Renal pelvis (tissue), 4 donors: ENCODE measurements around the gene LRRN2. TPM values are rescaled to one million over a fixed set of nuclear protein-coding genes. Genes with fewer than 3 reads are reported as not detected.

Experiments
- DNase-seq: peaks from one replicate; pipeline ENCODE4 v3.0.0-alpha.2; 2013
- polyA plus RNA-seq, 3 donors: library from polyadenylated mRNA; unstranded; fragments of 120-200 nt; gene quantifications; one replicate each; pipeline ENCODE4 v1.2.1, GENCODE V29; 2013; ENCODE audit not compliant: insufficient read length in 3 of 3

The LRRN2 gene
- polyA plus RNA-seq, 3 donors, result 12.6 to 14.9 (median 14.7) TPM

DNA sequence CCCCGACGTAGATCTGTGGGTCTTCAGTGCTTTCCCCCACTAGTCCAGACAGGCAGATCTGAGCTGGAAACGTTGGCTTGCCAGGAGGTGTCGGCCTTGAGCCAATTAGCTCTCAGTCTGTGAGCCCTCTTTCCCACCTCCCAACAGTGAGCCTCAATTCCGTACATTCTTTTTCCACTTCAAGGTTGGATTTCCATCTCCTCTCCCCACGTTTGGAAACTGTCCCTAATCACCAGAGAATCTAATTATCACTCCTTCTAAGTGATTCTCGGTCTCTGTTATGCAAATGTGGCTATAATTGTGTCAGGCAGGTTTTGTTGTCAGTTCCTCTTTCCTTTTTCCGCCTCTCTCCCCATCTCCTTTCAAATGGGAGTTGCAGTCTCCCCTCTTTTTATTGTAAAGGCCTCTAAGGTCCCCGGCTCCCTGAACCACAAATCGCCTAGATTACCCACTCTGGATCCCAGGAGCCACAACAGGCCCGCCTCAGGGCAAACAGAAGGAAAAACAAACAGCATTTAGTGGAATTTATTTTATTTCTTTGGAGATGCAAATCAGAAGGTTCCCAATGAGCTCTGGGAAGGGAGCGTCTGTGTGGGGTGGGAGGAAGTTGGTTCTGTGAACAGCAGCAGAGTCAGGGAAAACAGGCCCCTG lies 29.4 kb upstream of the LRRN2 start:
- DNase-seq, result no peak

DNA sequence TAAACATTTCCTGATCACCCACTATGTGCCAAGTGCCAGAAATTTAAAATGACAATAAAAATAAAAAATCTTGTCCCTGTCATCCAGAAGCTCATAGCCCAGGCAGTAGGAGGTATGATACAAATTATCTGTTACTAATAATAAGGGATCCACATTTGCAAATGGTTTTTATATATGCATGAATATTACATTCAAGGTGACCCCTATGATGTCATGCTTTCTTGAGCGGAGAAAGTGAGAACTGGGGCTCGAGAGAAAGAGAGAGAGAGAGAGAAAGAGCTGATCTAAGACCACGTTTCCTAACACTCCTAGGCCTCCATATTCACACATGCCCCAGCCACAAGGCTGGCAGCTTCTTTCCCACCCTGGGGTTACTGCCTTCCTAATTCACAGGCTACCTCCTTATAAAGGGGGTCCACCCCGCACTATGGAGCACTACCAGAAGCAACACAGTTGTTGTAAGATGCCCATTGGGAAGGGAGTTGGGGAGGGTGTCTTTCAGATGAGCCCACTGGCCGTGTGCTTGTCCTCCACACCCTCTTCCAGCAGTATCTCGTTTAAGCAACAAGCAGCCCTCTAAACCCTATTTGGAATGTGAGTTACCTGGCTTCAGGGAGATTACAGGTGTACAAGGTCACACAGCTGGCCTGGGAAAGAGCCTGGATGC lies 28.8 kb upstream of the LRRN2 start:
- no peak for DNase-seq

DNA sequence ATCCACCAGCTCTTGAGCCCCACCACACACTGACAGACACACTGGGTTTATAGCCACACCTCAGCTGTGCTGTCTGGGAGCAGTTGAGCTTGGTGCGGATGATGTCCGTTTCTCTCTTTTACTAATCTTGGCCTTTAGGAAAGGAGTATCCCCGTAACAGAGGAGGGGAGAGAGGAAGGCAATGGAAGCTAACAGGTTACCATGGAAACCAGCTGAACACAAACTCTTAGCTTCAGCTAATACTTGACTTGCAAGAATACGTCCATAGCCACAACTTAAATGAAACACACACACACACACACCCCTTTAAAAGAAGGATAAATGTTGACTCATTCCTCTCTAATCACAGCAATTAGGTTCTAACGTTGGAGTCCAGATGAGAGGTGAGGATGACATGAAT lies 28.0 kb upstream of the LRRN2 start:
- no peak for DNase-seq

GRCh38 chr1:204712708-204713430 lies 27.3 kb upstream of the LRRN2 start:
- DNase-seq, result no peak

DNA sequence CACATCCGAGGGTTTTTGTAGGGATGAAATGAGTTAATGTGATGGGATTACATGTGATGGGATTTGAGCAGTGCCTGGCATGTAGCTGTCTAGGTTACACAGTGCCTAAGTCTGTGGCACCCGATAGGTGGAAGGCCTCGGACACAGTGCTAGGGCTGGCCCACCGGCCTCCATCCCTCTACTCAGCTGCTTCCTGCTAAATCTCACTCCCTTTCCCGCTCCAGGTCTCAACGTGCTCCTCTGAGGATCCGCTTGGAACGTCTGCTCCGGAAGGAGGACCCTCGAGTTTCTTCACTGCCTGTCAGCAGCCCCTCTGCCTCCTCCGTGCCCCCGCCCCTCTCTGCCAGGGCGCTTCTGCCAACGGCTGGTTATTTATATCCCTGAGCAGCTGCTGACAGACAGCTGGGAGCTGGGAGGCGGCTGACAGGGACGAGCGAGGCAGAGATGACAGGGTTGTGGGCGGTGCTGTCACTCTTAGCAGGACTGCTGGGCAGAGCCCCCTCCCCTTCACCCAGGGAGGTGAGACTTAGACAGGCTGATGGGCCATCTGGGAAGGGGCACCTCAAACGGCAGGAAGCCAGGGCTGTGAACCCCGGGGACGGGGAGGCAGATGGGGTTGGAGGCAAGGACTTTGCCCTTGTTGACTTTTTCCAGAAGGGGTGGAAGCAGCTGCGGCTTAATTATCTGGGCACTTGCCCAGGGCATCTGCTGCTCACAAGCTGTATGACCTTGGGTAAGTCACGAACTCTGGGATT lies 26.6 kb upstream of the LRRN2 start:
- DNase-seq, result no peak

- DNase-seq, result no peak
These were observed 25.8 kb upstream of the LRRN2 start for GRCh38 chr1:204711103-204711946.

- DNase-seq, result no peak
These were observed 24.7 kb upstream of the LRRN2 start for GRCh38 chr1:204709960-204710912.

DNA sequence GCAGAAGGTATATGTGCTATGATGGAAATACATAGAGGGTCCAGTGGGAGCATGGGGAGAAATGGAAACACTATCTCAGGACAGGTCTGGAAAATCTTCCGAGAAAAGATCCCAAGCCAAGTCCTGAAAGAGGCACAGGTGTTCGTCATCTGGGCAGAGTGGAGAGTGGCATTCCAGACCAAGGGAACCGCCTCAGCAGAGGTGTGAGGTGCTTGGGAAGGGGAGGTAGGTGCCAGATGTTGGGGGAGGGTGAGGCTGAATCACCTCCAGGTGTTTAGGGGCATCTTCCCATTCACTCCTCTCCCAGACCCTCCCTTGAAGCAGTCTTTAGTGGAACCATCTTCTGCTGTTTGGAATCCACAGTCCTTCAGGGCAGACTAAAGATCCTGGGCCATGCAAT lies 23.5 kb upstream of the LRRN2 start:
- DNase-seq, result no peak

DNA sequence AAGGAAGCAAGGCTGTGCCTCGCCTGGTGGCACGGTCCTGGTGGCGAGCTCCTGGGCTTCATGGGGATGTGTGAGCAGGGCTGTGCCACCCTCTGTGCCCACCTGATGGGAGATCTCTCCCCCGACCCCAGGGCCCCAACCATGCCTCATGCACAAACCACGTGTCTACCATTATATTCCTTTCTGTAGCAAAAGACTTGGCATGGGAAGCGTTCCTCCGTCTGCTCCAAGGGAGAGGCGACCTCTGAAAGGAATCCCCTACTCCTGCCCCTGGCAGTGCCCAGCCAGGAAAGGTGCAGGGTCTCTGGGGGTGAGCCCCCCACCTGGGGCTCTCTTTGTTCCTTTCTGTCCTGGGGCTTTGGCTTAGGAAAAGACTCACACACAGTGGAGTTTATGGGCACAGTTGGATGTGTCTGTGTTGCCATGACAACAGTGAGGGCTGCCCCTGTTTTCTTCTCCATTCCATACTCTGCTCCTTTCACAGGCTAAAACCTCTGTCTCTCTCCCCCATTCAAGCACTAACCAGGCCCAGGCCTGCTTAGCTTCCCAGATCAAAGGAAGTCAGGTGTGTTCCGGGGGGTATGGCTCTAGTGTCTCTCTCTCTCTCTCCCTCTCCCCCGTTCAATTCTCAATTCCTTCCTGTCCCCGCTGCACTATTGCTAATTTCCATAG lies 21.4 kb upstream of the LRRN2 start:
- no peak for DNase-seq

- DNase-seq, result no peak
These were observed 20.6 kb upstream of the LRRN2 start for GRCh38 chr1:204705888-204706837.

DNA sequence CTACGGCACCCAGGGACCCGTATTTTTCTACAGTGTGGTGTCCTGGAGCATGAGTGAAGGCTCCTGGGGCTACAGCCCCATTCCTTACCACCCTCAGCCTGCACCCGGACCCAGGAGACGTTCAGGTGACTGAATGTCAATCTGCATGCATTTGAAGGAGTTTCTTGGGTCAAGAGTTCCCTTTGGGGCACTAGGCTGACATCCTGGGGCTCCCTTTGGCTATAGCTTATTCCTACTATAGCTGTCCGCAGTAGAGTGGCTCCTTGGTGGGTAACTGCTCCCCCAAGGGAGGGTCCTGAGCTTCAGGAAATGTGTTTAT lies 19.9 kb upstream of the LRRN2 start:
- DNase-seq, result no peak

- no peak for DNase-seq
These were observed 19.4 kb upstream of the LRRN2 start for GRCh38 chr1:204704794-204705492.

GRCh38 chr1:204703826-204704612 lies 18.5 kb upstream of the LRRN2 start:
- no peak for DNase-seq

DNA sequence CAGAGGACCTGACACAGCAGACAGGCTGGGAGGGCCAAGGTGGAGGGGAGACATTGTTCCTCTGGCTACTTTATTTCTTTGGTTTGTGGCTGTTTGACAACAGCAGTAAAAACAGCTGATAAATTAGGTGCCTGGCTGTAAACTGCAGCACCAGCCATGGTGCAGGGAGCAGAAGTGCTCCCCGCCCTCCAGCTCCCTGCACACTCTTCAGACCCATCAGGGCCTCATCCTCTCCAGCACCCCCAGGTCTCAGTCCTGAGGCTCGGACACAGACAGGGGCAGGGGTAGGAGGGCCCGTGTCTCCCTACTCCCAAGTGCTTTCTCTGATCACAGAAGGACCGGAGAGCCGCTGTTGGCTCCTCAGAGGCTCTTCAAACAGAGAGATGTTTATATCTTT lies 17.7 kb upstream of the LRRN2 start:
- DNase-seq, result no peak

DNA sequence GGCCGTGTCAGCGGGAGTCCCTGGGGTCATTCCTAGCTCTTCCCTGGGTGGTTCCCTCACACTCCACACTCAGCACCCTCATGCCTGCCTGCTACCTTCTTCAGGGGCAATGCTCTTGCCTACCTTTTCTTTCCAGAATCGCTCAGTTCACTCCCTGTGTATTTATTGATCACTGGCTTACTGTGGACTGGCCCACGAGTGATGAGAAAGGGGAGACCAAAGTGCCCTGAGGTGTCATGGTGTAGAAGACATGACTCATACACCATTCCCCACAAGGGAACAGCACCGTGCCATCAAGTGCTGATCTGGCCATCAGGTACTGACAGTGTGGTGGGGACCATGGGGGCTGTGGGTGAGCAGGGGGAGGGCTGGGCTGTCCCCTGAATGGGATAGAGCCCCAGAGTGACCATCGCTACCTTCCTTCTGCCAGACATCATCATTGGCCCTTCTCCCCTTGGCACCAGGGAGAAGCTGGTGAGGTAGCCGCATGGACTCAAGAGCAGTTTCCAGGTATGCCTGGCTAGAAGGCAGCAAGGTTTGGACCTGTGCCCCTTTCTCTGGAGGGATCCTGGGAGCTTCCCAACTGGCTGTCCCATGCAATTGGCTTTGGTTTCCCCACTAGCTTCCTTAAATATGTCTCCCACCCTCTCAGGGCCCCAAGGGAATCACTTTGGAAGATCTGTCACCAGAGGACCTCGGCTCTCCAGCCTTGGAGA lies 17.2 kb upstream of the LRRN2 start:
- no peak for DNase-seq

- DNase-seq, result no peak
These were observed 15.7 kb upstream of the LRRN2 start for GRCh38 chr1:204701229-204701628.

GRCh38 chr1:204697893-204698292 lies 12.4 kb upstream of the LRRN2 start:
- no peak for DNase-seq
